SU-DHL-6 (cell line): ENCODE results near the gene GDF10.

ENCODE experiments used
- H2AFZ ChIP-seq: fragments of 200-600 bp; sonication (generic); 2 replicates; pipeline ENCODE4 v1.6.1; 2014; ENCODE audit warnings: low read depth, mild to moderate bottlenecking, moderate library complexity, mixed read lengths, antibody characterized with exemption, low read length; ENCODE audit not compliant: severe bottlenecking
- H3F3A ChIP-seq: fragments of 200-600 bp; shearing (Covaris generic); 2 replicates; pipeline ENCODE4 v1.6.0; 2016; ENCODE audit warnings: antibody characterized with exemption, mild to moderate bottlenecking; ENCODE audit not compliant: insufficient read depth
- H3K27ac ChIP-seq: fragments of 200-600 bp; sonication (generic); 2 replicates; pipeline ENCODE4 v1.5.1; 2016; ENCODE audit warnings: low read depth, mild to moderate bottlenecking, low read length, moderate library complexity, mixed read lengths
- H3K27me3 ChIP-seq: fragments of 200-600 bp; sonication (generic), shearing (Covaris generic); 2 replicates; pipeline ENCODE4 v1.6.0; 2014; ENCODE audit warnings: mild to moderate bottlenecking, low read length
- H3K36me3 ChIP-seq: fragments of 200-600 bp; sonication (generic); 2 replicates; pipeline ENCODE4 v1.6.1; 2014; ENCODE audit warnings: mild to moderate bottlenecking, low read length, mixed read lengths
- H3K4me2 ChIP-seq: fragments of 300-600, 200-600 bp; shearing (Covaris generic), sonication (generic); 2 replicates; pipeline ENCODE4 v1.6.0; 2014; ENCODE audit warnings: low read length, low read depth, mild to moderate bottlenecking; ENCODE audit not compliant: poor library complexity, severe bottlenecking
- H3K4me3 ChIP-seq: fragments of 200-600 bp; sonication (generic); 2 replicates; pipeline ENCODE4 v1.5.1; 2014; ENCODE audit warnings: antibody characterized with exemption, low read length, mild to moderate bottlenecking, mixed read lengths; ENCODE audit not compliant: insufficient read depth, poor library complexity, severe bottlenecking
- H3K79me2 ChIP-seq: fragments of 200-600 bp; sonication (generic); 2 replicates; pipeline ENCODE4 v1.6.1; 2014; ENCODE audit warnings: mild to moderate bottlenecking, low read length, moderate library complexity; ENCODE audit not compliant: insufficient read depth
- H3K9ac ChIP-seq: fragments of 200-600 bp; sonication (generic); 2 replicates; pipeline ENCODE4 v1.7.0; 2014; ENCODE audit warnings: mild to moderate bottlenecking, low read length
- H3K9me2 ChIP-seq: fragments of 200-600 bp; sonication (generic); replicated peaks from 2 replicates; pipeline ENCODE4 v1.6.1; 2014; ENCODE audit warnings: low read length; ENCODE audit not compliant: insufficient read depth
- H3K9me3 ChIP-seq: fragments of 200-600 bp; sonication (generic); 2 replicates; pipeline ENCODE4 v1.6.1; 2014; ENCODE audit warnings: low read length, mixed read lengths; ENCODE audit not compliant: insufficient read depth
- H4K20me1 ChIP-seq: fragments of 200-600 bp; sonication (generic); 2 replicates; pipeline ENCODE4 v1.6.1; 2014; ENCODE audit warnings: low read depth, mild to moderate bottlenecking, antibody characterized with exemption, low read length, moderate library complexity, mixed read lengths
- EZH2phosphoT487 ChIP-seq: fragments of 200-600 bp; sonication (generic), shearing (Covaris generic); conservative IDR thresholded peaks from 2 replicates; pipeline ENCODE4 v1.6.1; 2018; ENCODE audit warnings: mild to moderate bottlenecking, antibody characterized with exemption, low read length, moderate library complexity, mixed read lengths
- TF ChIP-seq, protein P1 (sequence below): fragments of 200-600 bp; sonication (generic); IDR thresholded peaks from one replicate; pipeline ENCODE4 v1.5.1; 2017; ENCODE audit warnings: antibody characterized with exemption, mild to moderate bottlenecking, low read length, moderate library complexity; ENCODE audit not compliant: insufficient read depth, poor library complexity, severe bottlenecking

GDF10 gene

DNA sequence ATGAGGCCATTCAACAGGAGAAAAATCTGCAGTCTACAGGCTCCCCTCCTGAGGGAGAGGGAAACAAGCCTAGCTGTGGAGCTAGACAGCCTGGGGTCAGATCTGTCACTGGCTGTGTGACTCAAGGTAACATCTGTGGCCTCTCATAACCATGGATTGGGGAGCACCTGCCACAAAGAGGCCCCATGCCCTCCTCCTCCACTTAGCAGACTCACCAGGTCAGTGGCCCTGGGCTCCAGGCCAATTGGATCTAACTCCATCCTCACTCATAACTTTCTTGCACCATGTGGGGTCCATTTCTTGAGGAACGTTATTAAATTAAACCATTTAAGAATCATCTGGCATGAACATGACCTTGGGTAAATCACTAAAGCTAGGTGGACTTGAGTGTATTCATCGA, 1.8 kb downstream of the GDF10 start:
- H3K27me3 ChIP-seq, result no peaks in the 10 kb centered on the region

DNA sequence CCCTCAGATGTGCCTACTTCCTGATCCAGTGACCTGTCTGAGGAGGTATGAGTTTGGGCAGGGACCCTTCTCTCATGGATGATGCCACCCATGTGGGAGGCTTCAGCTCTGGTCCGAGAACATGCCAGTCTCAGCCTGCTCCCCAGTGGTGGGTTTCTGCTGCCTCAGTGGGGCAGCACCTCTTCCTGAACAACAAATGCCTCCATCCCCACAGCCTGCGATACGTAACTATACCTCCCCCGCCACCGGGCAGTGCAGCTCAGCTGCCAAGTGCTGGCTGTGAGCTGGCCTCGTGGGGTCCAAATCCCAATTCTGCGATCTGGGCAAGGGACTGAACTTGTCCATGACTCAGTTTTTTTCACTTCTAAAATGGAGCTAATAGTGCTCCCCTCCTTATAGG, 3.1 kb downstream of the GDF10 start:
- Histone ChIP-seq H3K4me2 (no peak overlapping the region), H3K9me2 (no peaks in the 10 kb centered on the region), H3K4me3 (no peak overlapping the region), H3K36me3 (no peaks in the 10 kb centered on the region), H3K9ac (no peak overlapping the region), H3K27me3 (no peaks in the 10 kb centered on the region), H3F3A (no peaks in the 10 kb centered on the region), H3K79me2 (no peaks in the 10 kb centered on the region), H4K20me1 (no peaks in the 10 kb centered on the region), H2AFZ (no peak overlapping the region), H3K27ac (no peak overlapping the region), H3K9me3 (no peaks in the 10 kb centered on the region)
- TF ChIP-seq, protein P1, sequence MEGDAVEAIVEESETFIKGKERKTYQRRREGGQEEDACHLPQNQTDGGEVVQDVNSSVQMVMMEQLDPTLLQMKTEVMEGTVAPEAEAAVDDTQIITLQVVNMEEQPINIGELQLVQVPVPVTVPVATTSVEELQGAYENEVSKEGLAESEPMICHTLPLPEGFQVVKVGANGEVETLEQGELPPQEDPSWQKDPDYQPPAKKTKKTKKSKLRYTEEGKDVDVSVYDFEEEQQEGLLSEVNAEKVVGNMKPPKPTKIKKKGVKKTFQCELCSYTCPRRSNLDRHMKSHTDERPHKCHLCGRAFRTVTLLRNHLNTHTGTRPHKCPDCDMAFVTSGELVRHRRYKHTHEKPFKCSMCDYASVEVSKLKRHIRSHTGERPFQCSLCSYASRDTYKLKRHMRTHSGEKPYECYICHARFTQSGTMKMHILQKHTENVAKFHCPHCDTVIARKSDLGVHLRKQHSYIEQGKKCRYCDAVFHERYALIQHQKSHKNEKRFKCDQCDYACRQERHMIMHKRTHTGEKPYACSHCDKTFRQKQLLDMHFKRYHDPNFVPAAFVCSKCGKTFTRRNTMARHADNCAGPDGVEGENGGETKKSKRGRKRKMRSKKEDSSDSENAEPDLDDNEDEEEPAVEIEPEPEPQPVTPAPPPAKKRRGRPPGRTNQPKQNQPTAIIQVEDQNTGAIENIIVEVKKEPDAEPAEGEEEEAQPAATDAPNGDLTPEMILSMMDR, result no peak
- no peak for TF ChIP-seq EZH2phosphoT487

More for the DNA sequence above, 1.8 kb downstream of the GDF10 start:
- Histone ChIP-seq H3K79me2 (no peaks in the 10 kb centered on the region), H2AFZ (no peak overlapping the region), H3K4me3 (no peak overlapping the region), H3K9me2 (no peaks in the 10 kb centered on the region), H3K9ac (no peak overlapping the region), H3K9me3 (no peaks in the 10 kb centered on the region), H3K4me2 (no peak overlapping the region), H4K20me1 (no peaks in the 10 kb centered on the region), H3K27ac (no peak overlapping the region), H3K36me3 (no peaks in the 10 kb centered on the region), H3F3A (no peaks in the 10 kb centered on the region)
- TF ChIP-seq, protein P1, result no peak
- no peak for TF ChIP-seq EZH2phosphoT487

DNA sequence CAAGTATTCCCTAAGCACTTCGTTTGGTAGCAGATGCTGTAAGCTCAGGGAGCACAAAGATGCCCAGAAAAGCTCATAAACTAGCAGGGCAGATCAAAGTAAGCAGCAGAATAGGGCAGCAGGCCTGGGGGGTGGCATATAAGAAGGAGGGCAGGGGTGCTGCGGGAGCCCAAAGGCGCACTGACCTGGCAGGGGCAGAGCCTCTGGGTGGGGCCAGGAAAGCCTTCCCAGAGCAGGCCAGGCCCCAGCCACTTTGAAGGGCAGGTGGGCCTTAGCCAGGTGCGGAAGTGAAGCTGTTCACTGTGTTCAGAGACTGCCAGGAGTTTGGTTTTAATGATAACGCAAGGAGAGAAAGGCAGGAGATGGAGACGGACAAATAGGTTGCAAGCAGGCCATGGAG, 3.9 kb downstream of the GDF10 start:
- TF ChIP-seq, protein P1, result no peak
- no peak for TF ChIP-seq EZH2phosphoT487
- H3F3A ChIP-seq, result no peaks in the 10 kb centered on the region
- no peaks in the 10 kb centered on the region for H3K79me2 ChIP-seq

More for the DNA sequence above, 3.9 kb downstream of the GDF10 start:
- no peaks in the 10 kb centered on the region for H3K9me3 ChIP-seq
- H3K9me2 ChIP-seq, result no peaks in the 10 kb centered on the region
- H3K36me3 ChIP-seq, result no peaks in the 10 kb centered on the region
- H3K27ac ChIP-seq, result no peak overlapping the region
- H3K27me3 ChIP-seq, result no peaks in the 10 kb centered on the region
- no peaks in the 10 kb centered on the region for H4K20me1 ChIP-seq
- no peak overlapping the region for H3K4me3 ChIP-seq
- H2AFZ ChIP-seq, result no peak overlapping the region
- H3K9ac ChIP-seq, result no peak overlapping the region
- H3K4me2 ChIP-seq, result no peak overlapping the region
